Stimulated activated CD4-positive, alpha-beta T cell treated with anti-CD3 and anti-CD28 coated beads, Interleukin-1b, Interleukin-23, amount 100 ng/mL, for 4 hours (primary cell): ENCODE measurements around the gene CACNG4.

ENCODE experiments used
- DNase-seq, 2 donors: peaks; one replicate each; pipeline ENCODE4 v3.0.0-alpha.2; 2020; ENCODE audit warnings: low read depth in 2 of 2

Gene CACNG4

GRCh38 chr17:67063141-67063540 is 98.6 kb downstream of the CACNG4 start:
- DNase-seq = no peak

GRCh38 chr17:67066717-67067116 is 102.2 kb downstream of the CACNG4 start:
- DNase-seq = no peak

- DNase-seq = no peak
Observed at GRCh38 chr17:67067571-67068482, 103.3 kb downstream of the CACNG4 start.

- DNase-seq = no peak
Observed at GRCh38 chr17:67068999-67069398, 104.5 kb downstream of the CACNG4 start.

- DNase-seq = no peak
Observed at GRCh38 chr17:67069603-67070136, 105.2 kb downstream of the CACNG4 start.

GRCh38 chr17:67071595-67071994 is 107.1 kb downstream of the CACNG4 start:
- DNase-seq = no peak

- DNase-seq = no peak
Observed at GRCh38 chr17:67072885-67073284, 108.4 kb downstream of the CACNG4 start.

- DNase-seq = no peak
Observed at GRCh38 chr17:67074781-67075180, 110.3 kb downstream of the CACNG4 start.

- DNase-seq = no peak
Observed at GRCh38 chr17:67076290-67076689, 111.8 kb downstream of the CACNG4 start.

GRCh38 chr17:67078292-67078691 is 113.8 kb downstream of the CACNG4 start:
- no peak for DNase-seq

GRCh38 chr17:67079491-67079890 is 115.0 kb downstream of the CACNG4 start:
- DNase-seq = no peak

GRCh38 chr17:67080804-67081203 is 116.3 kb downstream of the CACNG4 start:
- DNase-seq = no peak

GRCh38 chr17:67082107-67082506 is 117.6 kb downstream of the CACNG4 start:
- no peak for DNase-seq
